ENCODE results near the gene LKAAEAR1.
A peak's percentile ranks its signal among the peaks of the same experiment; 100 is the strongest.

LKAAEAR1 gene

GRCh38 chr20:64055893-64056638, 28.1 kb downstream of the LKAAEAR1 start:
- Histone ChIP-seq H3K27me3 (no peaks in the 10 kb centered on the region), H3K36me3 (no peaks in the 10 kb centered on the region), H3K4me3 (ENCODE audit: low read depth, low read length) (no peak overlapping the region), H3K9me3 (no peaks in the 10 kb centered on the region), H3K4me1 (peaks cover 48% of the 10 kb centered on the region)
- no peak for TF ChIP-seq CTCF (IDR thresholded peaks at IDR 0.05; ENCODE audit: low read depth, low read length)
- DNase-seq = peak; percentile 87

GRCh38 chr20:64055396-64055892, 28.8 kb downstream of the LKAAEAR1 start:
- H3K4me1 ChIP-seq = peaks cover 48% of the 10 kb centered on the region
- no peak for TF ChIP-seq CTCF (IDR thresholded peaks at IDR 0.05; ENCODE audit: low read depth, low read length)
- no peak for DNase-seq
- H3K4me3 ChIP-seq (ENCODE audit: low read depth, low read length) = no peak overlapping the region
- H3K36me3 ChIP-seq = no peaks in the 10 kb centered on the region
- no peaks in the 10 kb centered on the region for H3K9me3 ChIP-seq
- no peaks in the 10 kb centered on the region for H3K27me3 ChIP-seq

GRCh38 chr20:64053841-64054661, 30.1 kb downstream of the LKAAEAR1 start:
- Histone ChIP-seq H3K9me3 (no peaks in the 10 kb centered on the region), H3K27me3 (no peaks in the 10 kb centered on the region), H3K36me3 (no peaks in the 10 kb centered on the region), H3K4me3 (ENCODE audit: low read depth, low read length) (peak overlapping the region; percentile 28; the same call in 1 of the 2 replicates), H3K4me1 (peaks cover 50% of the 10 kb centered on the region)
- peak; percentile 64 for TF ChIP-seq CTCF (IDR thresholded peaks at IDR 0.05; ENCODE audit: low read depth, low read length)
- DNase-seq = peak; percentile 81

- no peak for TF ChIP-seq CTCF (IDR thresholded peaks at IDR 0.05; ENCODE audit: low read depth, low read length)
- no peak for DNase-seq
- peaks cover 50% of the 10 kb centered on the region for H3K4me1 ChIP-seq
These were observed 31.0 kb downstream of the LKAAEAR1 start for GRCh38 chr20:64052987-64053840.

GRCh38 chr20:64052326-64052722, 31.9 kb downstream of the LKAAEAR1 start:
- H3K36me3 ChIP-seq = no peaks in the 10 kb centered on the region
- DNase-seq = no peak
- no peak overlapping the region for H3K4me3 ChIP-seq (ENCODE audit: low read depth, low read length)
- TF ChIP-seq CTCF (IDR thresholded peaks at IDR 0.05; ENCODE audit: low read depth, low read length) = no peak
- peaks cover 47% of the 10 kb centered on the region for H3K4me1 ChIP-seq
- H3K9me3 ChIP-seq = no peaks in the 10 kb centered on the region
- H3K27me3 ChIP-seq = peaks cover 10% of the 10 kb centered on the region

More at GRCh38 chr20:64052987-64053840, 31.0 kb downstream of the LKAAEAR1 start:
- no peaks in the 10 kb centered on the region for H3K9me3 ChIP-seq
- H3K36me3 ChIP-seq = no peaks in the 10 kb centered on the region
- H3K27me3 ChIP-seq = peaks cover 6% of the 10 kb centered on the region
- H3K4me3 ChIP-seq (ENCODE audit: low read depth, low read length) = no peak overlapping the region

Data from BE2C (cell line).